ENCODE measurements around the gene XAF1. TPM values are rescaled to one million over a fixed set of nuclear protein-coding genes. Genes with fewer than 3 reads are reported as not detected.

XAF1 gene
- total RNA-seq, 2 donors from 2014 or later = 10.4 to 21.8 TPM

GRCh38 chr17:6786618-6787017 is 30.8 kb downstream of the XAF1 start:
- Histone ChIP-seq H3K4me1 (replicated peaks) (no peaks in the 10 kb centered on the region), H3K27me3 (replicated peaks; ENCODE audit: insufficient read depth) (no peaks in the 10 kb centered on the region), H3K27ac (no peak overlapping the region), H3K9me3 (no peaks in the 10 kb centered on the region), H3K36me3 (no peaks in the 10 kb centered on the region), H3K4me3 (no peak overlapping the region)
- WGBS = 52% methylated on average over 8 of the region's 8 CpGs
- TF ChIP-seq POLR2AphosphoS5 (IDR thresholded peaks at IDR 0.05) = no peak
- intact Hi-C loops (cut with DNase I) = no loop called here
- DNase-seq (ENCODE audit: low spot score) = no peak

GRCh38 chr17:6787081-6787693 is 31.3 kb downstream of the XAF1 start:
- TF ChIP-seq POLR2AphosphoS5 (IDR thresholded peaks at IDR 0.05) (no peak), CTCF (IDR thresholded peaks at IDR 0.05) (no peak), POLR2A (IDR thresholded peaks at IDR 0.05) (no peak)
- Histone ChIP-seq H3K36me3 (no peaks in the 10 kb centered on the region), H3K4me3 (no peak overlapping the region), H3K9me3 (no peaks in the 10 kb centered on the region), H3K4me1 (replicated peaks) (no peaks in the 10 kb centered on the region), H3K27ac (no peak overlapping the region), H3K27me3 (replicated peaks; ENCODE audit: insufficient read depth) (no peaks in the 10 kb centered on the region)
- intact Hi-C loops (cut with DNase I) = no loop called here
- DNase-seq (ENCODE audit: low spot score) = no peak
- WGBS = 45% methylated on average over 10 of the region's 10 CpGs

- WGBS = 39% methylated on average over 4 of the region's 4 CpGs
- Histone ChIP-seq H3K4me1 (replicated peaks) (no peaks in the 10 kb centered on the region), H3K27ac (no peak overlapping the region), H3K27me3 (replicated peaks; ENCODE audit: insufficient read depth) (no peaks in the 10 kb centered on the region), H3K4me3 (no peak overlapping the region), H3K9me3 (no peaks in the 10 kb centered on the region), H3K36me3 (no peaks in the 10 kb centered on the region)
- TF ChIP-seq POLR2AphosphoS5 (IDR thresholded peaks at IDR 0.05) = no peak
- no peak for TF ChIP-seq POLR2A (IDR thresholded peaks at IDR 0.05)
- no peak for TF ChIP-seq CTCF (IDR thresholded peaks at IDR 0.05)
- no peak for DNase-seq (ENCODE audit: low spot score)
- intact Hi-C loops (cut with DNase I) = no loop called here
Measured at GRCh38 chr17:6789146-6789545, 33.3 kb downstream of the XAF1 start.

- no peaks in the 10 kb centered on the region for H3K4me1 ChIP-seq (replicated peaks)
- no peak overlapping the region for H3K4me3 ChIP-seq
- no peaks in the 10 kb centered on the region for H3K36me3 ChIP-seq
- intact Hi-C loops (cut with DNase I) = no loop called here
- DNase-seq (ENCODE audit: low spot score) = no peak
- no peaks in the 10 kb centered on the region for H3K9me3 ChIP-seq
- no peaks in the 10 kb centered on the region for H3K27me3 ChIP-seq (replicated peaks; ENCODE audit: insufficient read depth)
- 59% methylated on average over 5 of the region's 5 CpGs for WGBS
- H3K27ac ChIP-seq = no peak overlapping the region
- TF ChIP-seq POLR2A (IDR thresholded peaks at IDR 0.05) (no peak), CTCF (IDR thresholded peaks at IDR 0.05) (no peak), POLR2AphosphoS5 (IDR thresholded peaks at IDR 0.05) (no peak)
Measured at GRCh38 chr17:6793748-6794493, 38.1 kb downstream of the XAF1 start.

GRCh38 chr17:6796017-6796886 is 40.4 kb downstream of the XAF1 start:
- intact Hi-C loops (cut with DNase I) = no loop called here
- H3K9me3 ChIP-seq = no peaks in the 10 kb centered on the region
- H3K4me3 ChIP-seq = no peak overlapping the region
- no peaks in the 10 kb centered on the region for H3K4me1 ChIP-seq (replicated peaks)
- no peaks in the 10 kb centered on the region for H3K27me3 ChIP-seq (replicated peaks; ENCODE audit: insufficient read depth)
- TF ChIP-seq POLR2A (IDR thresholded peaks at IDR 0.05) (no peak), CTCF (IDR thresholded peaks at IDR 0.05) (no peak), POLR2AphosphoS5 (IDR thresholded peaks at IDR 0.05) (no peak)
- H3K36me3 ChIP-seq = no peaks in the 10 kb centered on the region
- WGBS = 45% methylated on average over 10 of the region's 10 CpGs
- no peak overlapping the region for H3K27ac ChIP-seq
- DNase-seq (ENCODE audit: low spot score) = no peak

Data from prostate gland (tissue), 2 donors.